Muscle of arm (tissue), 12 donors: ENCODE data around the gene NOXA1. TPM values are rescaled to one million over a fixed set of nuclear protein-coding genes. Genes with fewer than 3 reads are reported as not detected.
"Not testable (repeated sequence)": the region's sequence is repeated elsewhere in the genome, so short reads cannot be mapped to it uniquely, and the experiment has no call there.

Experiments
- DNase-seq: peaks from one replicate; pipeline ENCODE4 v3.0.0-alpha.2; 2013
- polyA plus RNA-seq, 12 donors: library from polyadenylated mRNA; unstranded; fragments of 120-200 nt; gene quantifications; one replicate each; pipeline ENCODE4 v1.2.1, GENCODE V29; 2013; ENCODE audit not compliant: insufficient read length in 12 of 12

NOXA1 gene
- polyA plus RNA-seq, 12 donors, result 1.4 to 3.1 (median 2.4) TPM; not detected in 2

GRCh38 chr9:137404961-137405567, 18.1 kb upstream of the NOXA1 start:
- DNase-seq, result no peak

DNA sequence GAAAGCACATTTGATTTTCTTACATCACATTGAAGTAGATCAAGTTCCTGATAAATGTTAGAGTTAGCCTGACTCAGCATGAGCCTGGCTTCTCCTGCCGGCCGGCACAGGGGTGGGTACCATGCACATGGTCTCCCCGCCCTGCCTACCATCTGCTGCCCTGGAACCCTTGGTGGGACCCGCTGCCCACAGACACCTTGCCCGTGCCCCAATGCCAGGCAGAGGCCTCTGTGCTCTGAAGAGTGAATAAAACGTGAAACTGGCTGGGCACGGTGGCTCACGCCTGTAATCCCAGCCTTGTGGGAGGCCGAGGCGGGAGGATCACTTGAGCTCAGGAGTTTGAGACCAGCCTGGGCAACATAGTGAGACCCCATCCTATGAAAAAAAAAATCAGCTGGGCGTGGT, 17.5 kb upstream of the NOXA1 start:
- no peak for DNase-seq

DNA sequence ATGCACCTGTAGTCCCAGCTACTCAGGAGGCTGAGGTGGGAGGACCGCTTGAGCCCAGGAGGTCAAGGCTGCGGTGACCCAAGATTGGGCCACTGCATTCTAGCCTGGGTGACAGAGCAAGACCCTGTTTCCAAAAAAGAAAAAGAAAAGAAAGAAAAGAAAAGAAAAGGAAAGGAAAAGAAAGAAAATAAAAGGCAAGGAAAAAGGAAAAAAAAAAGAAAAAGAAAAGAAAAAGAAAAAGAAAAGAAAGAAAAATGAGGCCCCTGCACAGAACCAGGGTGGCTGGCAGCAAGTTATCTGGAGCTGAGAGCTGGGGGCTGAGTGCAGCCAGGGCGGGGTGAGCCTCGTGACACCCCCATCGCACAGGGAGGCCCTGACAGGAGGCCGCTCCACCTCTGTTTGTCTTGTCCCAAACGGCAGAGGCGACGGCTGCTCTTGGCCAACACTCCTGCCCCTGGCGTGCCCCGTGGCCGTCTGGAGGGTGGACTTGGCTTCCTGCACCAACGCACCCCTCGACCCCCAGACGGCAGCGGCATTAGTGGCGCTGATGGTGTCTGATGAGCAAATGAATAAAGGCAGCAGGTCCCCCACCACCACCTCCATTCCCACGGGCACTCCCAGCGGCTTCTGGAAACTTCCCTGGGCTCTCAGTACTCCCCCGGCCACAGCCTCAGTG, 17.0 kb upstream of the NOXA1 start:
- no peak for DNase-seq

DNA sequence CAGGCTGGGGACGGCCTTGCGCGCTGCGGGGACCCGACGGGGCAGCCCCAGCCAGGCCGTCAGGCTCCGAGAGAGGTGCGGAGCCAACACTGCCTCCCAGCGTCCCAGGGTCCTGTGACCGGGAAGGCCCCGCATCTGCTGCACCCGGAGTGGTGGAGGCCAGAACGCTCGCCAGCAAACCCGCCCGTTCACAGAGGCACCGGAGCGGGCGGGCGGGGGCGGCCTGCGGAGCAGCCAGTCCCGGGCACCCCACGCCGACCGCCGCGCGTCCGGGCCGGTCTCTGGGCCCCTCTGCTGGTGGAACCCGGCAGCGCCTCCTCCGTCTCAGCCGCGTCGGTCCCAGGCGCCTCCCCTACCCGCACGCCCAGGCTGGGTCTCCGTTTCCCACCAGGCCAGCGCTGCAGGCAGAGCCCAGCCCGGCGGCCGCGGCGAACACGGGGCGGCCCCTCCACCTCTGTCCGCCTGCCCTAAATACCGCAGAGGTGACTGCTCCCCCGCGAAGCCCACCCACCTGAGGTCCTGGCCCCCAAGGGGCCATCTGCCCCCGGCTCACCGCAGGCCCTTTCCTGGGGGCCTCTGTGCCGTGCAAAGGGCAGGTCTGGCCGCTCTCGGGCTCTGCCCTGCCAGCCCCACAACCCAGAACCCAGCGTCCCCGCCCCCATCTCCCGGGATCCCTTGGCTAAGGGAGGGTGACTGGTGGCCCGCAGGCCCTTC, 16.2 kb upstream of the NOXA1 start:
- peak; percentile 71 for DNase-seq

DNA sequence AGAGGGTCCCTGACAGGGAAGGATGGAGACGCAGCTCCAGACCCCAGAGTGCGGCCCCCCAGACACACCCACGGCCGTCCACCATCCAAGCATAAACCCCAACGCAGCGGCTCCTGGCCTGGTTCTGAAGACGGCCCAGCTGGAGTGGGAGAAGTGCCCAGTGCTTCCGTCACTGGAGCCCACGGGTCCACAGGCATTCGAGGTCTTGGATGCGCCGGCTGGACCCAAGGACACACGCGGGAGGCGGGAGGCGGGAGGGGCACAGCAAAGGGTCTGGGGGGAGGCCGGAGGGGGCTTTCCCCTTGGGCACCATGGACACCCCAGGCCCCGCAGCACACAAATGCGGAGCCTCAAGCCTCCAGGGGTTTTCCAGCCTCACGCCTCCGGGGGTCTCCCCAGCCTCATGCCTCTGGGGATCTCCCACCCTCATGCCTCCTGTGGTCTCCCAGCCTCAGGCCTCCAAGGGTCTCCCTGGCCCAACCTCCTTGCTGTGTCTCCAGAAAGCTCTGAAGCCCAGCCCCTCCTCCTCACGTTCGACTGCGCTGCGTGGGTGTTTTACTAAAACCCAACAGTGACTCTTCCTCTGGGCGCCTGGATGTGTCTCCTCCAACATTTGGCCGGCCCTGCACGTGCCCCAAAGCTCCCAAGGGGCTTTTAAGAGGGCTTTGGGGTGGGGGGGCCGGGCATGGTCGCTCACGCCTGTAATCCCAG, 15.4 kb upstream of the NOXA1 start:
- peak; percentile 59 for DNase-seq

DNA sequence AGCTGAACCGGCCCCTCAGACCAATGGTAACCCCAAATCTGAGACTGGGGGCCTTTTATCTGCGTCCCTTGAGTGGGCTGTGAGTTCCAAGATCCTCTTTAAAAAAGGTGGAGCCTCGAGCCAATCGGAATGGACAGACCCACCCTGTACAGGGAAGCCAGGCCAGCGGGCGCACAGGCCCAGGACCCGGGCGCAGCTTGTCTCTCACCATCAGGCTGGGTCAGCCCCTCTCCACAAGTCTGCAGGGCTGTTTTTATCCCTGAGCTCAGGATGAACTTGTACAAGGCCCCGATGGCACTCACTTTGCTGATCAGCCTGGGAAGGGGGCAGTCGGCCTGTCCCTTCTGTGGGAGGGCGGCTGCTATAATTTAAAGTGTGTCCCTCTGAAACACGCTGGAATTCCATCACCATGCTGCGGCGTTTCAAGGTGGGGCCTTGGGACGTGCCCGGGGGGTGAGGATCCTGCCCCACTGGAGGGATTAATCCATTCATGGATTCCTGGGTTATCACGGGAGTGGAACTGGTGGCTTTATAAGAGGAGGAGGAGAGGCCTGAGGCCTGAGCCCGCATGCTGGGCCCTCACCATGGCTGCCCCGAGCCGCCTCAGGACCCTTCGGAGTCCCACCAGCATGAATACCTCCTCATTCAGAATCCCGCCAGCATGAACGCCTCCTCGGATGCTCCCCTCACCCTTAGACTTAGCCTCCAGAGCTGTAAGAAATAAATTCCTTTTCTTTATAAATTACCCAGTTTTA, 14.4 kb upstream of the NOXA1 start:
- no peak for DNase-seq

DNA sequence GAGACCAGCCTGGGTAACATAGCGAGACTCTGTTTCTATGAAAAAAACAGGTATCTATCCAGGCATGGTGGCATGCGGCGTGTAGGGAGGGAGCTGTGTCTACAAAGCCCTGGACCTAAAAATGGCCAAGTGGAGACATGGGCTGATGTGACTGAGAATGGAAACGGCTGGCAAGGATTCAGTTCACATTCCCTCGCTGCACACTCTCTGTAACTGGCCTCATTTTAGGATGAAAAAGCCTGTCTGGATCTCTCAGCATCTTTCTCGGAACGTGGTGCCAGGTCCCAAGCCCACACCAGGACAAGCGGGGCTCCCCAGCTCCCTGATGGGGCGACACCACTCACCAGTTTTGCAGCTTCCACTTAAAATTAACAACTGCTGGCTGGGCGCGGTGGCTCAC, 13.7 kb upstream of the NOXA1 start:
- DNase-seq, result no peak

DNA sequence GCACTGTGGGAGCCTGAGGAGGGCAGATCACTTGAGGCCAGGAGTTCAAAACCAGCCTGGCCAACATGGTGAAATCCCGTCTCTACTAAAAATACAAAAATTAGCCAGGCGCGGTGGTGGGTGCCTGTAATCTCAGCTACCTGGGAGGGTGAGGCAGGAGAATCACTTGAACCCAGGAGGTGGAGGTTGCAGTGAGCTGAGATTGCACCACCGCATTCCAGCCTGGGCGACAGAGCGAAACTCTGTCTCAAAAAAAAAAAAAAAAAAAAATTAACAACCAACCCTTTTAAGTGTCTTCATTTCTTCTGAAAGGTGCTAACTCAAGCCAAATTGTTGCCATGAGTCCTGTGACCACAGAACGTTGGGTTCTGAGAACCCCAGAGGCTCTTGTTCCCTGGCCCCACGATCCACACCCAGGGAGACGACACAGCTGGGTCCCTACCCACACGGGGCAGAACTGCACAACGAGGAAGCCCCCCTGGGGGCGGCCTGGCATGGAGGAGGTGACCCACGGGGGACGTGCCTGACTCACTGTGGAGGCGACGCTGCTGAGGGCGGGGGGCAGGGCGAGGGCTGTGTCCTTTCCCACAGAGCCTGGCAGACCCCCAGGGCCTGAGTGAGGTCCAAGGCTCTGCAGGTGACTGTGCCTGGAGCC, 12.8 kb upstream of the NOXA1 start:
- not testable (repeated sequence) for DNase-seq

GRCh38 chr9:137410891-137411249, 12.3 kb upstream of the NOXA1 start:
- DNase-seq, result no peak

- DNase-seq, result no peak
Observed at GRCh38 chr9:137411260-137411644, 11.9 kb upstream of the NOXA1 start.

GRCh38 chr9:137411645-137412380, 11.4 kb upstream of the NOXA1 start:
- no peak for DNase-seq

DNA sequence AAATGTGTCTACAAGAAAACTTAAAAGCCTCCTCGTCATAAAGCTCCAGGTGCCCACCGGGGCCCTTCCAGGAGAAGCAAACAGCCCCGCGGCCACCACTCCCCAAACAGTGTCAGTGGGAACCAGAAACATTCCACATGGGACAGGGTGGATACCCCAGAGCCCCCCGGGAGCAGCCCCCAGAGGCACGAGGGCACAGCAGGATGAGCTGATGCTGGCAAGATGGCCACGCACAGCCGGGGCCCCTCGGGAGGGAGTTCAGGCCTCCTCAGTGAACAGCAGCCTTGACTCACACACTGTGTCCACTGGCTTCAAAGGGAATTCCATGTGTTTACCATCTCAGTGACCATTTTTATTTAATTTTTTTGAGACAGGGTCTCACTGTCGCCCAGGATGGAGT, 10.8 kb upstream of the NOXA1 start:
- DNase-seq, result no peak

DNA sequence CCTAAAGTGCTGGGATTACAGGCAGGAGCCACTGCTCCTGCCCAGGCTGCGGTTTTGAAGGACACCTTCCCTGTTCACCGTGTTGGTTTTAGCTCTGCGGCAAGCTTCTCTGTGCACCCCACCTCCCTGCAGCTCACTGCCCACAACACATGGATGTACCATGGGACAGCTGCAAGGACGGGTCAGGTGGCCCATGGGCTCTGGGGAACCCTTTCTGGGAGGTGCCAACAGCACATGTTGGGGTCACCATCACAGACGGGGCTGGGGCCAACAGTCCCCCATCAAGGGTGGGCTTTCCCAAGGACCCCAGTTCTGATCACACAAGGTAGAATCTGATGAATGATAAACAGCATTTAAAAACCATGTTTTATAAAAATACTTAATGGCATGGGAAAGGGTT, 7.7 kb upstream of the NOXA1 start:
- DNase-seq, result no peak

GRCh38 chr9:137416006-137416562, 7.1 kb upstream of the NOXA1 start:
- no peak for DNase-seq

DNA sequence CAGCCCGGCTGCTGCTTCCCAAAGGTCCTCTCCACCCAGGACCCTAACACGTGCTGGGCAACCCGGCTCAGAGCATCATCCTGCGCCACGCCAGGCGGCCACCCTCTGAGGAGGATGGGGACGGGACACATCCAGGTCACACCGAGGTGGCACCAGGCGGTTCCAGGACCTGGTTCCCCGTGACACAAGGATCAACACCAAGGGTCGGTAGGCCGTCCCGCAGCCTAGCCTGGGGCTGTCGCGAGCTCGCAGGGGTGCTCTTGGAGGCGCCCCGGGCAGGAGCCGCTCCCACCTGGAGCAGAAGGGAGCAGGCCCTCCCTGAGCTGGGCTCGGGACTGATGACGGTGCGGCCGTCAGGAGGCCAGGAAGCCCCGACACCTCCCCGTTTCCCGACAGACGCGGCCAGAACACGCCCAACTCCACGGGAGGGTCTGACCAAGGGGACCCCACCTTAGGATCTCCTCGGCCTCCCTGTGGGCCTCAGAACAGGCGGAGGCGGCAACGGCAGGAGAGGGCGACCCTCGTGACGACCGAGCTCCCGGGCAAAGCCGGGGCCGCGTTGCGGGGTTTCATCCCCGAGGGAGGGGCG, 6.5 kb upstream of the NOXA1 start:
- no peak for DNase-seq

GRCh38 chr9:137417161-137418021, 5.8 kb upstream of the NOXA1 start:
- no peak for DNase-seq

GRCh38 chr9:137421838-137422603, 1.2 kb upstream of the NOXA1 start:
- DNase-seq, result no peak
